ENCODE data around the gene HK2.

The HK2 gene

DNA sequence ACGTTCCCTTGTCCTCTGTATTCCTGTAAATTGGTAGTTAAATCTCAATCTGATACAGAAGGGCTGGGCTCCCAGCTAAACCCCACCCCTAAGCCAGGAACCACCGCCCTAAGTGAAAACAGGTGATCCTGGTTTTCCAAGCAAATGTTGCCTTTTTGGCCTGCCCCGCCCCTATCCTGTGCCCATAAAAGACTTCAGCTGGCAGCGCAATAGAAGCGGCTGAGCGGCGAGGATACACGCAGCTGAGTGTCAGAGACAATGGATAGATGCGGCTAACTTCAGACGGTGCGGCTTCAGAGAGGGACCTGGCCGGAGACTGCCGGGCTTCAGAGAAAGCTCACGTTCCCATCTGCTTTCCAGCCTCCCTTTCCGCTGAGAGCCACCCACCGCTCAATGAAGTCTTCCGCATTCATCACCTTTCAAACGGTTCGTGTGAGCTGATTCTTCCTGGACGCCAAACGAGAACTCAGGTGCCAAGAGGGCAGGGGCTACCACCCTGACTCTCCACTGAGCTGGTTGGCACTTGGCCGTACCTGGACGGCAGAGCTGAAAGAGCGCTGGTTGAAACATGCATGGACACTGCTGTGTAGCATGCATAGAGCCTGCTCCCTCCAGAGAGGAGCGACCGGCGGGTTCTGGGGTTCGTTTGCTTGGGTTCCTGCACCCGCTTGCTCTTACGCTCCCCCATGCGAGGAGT is 75.0 kb downstream of the HK2 start:
- TF ChIP-seq, protein P1, sequence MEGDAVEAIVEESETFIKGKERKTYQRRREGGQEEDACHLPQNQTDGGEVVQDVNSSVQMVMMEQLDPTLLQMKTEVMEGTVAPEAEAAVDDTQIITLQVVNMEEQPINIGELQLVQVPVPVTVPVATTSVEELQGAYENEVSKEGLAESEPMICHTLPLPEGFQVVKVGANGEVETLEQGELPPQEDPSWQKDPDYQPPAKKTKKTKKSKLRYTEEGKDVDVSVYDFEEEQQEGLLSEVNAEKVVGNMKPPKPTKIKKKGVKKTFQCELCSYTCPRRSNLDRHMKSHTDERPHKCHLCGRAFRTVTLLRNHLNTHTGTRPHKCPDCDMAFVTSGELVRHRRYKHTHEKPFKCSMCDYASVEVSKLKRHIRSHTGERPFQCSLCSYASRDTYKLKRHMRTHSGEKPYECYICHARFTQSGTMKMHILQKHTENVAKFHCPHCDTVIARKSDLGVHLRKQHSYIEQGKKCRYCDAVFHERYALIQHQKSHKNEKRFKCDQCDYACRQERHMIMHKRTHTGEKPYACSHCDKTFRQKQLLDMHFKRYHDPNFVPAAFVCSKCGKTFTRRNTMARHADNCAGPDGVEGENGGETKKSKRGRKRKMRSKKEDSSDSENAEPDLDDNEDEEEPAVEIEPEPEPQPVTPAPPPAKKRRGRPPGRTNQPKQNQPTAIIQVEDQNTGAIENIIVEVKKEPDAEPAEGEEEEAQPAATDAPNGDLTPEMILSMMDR (IDR thresholded peaks at IDR 0.05): no peak

DNA sequence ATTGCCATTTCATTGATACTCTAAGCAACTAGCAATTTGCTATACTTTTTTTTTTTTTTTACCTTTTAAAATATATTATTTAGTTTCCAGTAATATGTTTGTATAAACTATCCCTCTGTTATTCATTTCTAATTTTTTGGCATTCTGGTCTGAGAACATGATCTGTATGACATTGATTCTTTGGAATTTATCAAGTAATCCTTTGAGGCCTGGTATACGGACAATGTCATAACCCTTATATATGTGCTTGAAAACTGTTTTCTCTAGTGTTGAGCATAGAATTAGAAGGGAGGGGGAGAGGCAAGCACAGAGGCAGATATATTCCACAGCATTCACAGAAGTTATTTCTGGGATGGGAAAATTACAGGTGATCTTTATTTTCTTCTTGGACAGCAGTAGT is 76.3 kb downstream of the HK2 start:
- TF ChIP-seq, protein P1 (IDR thresholded peaks at IDR 0.05): no peak

DNA sequence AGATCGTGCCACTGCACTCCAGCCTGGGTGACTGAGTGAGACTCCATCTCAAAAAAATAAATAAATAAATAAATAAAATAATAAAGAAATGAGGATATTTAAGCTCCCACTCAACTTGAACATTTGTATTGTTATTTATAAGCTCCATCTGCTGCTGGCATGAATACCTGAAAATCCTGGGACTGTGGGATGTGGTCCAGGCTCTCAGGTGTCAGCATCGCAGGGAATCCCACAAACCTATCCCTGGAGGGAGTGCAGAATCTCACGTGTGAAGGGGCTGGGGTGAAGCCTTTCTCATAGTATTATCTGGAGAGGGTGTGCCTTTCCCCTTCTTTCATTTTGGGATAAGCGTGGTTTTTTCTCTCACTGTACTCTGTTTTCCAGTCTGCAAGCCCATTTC is 77.1 kb downstream of the HK2 start:
- TF ChIP-seq, protein P1 (IDR thresholded peaks at IDR 0.05): no peak

DNA sequence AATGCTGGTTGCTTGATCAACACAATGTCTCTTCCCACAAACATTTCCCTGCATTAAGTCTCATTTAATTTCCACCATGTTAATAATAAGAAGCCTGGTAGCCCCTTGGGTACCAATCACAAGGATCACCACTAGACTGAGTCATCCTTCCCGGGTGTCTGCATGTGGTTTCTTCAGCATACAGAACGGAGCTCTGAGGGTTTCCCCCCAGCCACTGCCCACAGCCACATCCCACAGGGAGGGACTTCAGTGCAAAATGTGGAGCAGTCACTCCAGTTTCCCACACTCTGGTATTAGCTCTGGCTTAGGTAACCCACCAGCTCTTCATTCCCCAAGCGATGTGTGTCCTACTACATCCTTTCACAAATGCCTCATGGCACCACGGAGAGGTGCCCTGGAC is 81.8 kb downstream of the HK2 start:
- TF ChIP-seq, protein P1 (IDR thresholded peaks at IDR 0.05): no peak

DNA sequence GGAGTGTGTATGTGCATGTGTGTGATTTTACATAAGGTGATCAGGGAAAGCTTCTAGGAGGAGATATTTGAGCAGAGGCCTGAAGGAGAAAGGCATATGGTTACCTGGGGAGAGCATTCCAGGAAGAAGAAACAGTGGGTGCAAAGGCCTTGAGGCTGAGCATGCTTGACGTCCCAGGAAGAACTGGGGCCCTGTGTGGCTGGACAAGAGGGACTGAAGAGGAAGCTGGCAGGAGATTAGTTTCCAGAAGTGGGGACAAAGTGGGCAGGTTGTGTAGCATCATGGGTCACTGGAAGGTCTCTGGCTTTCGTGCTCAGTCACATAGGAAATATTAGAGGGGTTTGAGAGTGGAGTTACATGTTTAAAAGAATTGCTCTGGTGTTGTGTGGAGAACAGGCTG is 82.5 kb downstream of the HK2 start:
- TF ChIP-seq, protein P1 (IDR thresholded peaks at IDR 0.05): no peak

DNA sequence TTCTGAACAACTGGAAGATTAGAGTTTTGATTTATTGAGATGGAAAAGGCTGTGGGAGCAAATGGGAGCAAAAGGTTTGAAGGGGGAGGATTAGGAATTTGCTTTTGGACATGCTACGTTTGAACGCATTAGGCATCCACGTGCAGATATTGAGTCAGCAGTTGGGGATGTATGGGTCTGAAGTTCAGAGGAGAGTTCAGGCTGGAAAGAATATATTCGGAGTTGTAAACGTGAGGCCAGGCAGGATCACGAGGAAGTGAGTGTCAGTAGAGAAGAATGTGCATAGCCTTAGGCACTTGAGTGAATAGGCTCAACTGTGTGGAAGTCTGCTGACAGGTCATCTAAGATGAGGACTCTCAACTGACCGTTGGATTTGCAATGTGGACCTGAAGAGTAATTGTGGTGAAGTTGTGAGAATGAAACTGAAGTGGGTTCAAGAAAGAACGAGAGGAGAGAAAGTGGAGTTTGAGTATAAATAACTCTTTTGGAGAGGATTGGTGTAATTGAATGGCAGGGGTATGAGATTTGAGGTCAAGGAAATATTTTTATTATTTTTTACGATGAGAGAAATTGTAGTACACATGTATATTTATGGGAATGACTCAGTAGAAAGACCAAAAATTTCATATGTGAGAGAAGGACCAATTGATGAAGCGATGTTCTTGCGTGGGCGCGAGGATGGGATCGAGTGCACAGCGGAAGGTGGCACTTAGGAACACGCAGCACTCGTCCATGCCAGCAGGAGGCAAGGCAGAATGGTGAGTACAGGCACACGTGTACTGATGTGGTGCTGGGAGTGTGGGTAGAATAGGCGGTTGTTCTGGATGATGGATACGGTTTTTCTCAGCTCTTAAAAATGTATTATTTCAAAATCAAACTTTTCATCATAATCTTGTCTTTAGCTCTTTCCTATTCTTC is 84.0 kb downstream of the HK2 start:
- TF ChIP-seq, protein P1 (IDR thresholded peaks at IDR 0.05): no peak

DNA sequence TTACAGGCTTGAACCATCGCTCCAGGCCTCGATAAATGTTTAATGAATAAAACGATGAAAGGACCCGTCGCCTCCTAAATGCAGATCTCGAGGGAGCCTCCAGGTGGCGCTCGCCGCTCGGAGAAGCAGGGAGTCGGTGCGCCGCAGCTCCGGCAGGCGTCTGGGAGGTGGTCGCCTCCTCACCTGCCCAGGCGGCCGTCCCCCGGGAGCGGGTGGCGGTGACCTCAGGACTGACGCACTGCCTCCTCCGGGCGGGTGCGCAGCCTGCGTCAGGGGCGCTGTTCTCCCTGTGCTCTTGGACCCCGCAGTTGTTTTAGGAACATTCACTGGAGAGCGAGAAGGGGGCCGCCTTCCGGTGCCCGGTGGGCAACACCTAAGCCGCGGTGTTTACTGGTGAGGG is 85.9 kb downstream of the HK2 start:
- TF ChIP-seq, protein P1 (IDR thresholded peaks at IDR 0.05): peak; percentile 61
